Stimulated activated CD8-positive, alpha-beta memory T cell treated with anti-CD3 and anti-CD28 coated beads, Interleukin-15, amount 100 ng/mL, for 1 hour (primary cell): ENCODE data around the gene EPC1.
"Not testable (repeated sequence)": the region's sequence is repeated elsewhere in the genome, so short reads cannot be mapped to it uniquely, and the experiment has no call there.

Experiments
- DNase-seq: peaks from one replicate; pipeline ENCODE4 v3.0.0-alpha.2; 2020; ENCODE audit warnings: low read depth

Gene EPC1

DNA sequence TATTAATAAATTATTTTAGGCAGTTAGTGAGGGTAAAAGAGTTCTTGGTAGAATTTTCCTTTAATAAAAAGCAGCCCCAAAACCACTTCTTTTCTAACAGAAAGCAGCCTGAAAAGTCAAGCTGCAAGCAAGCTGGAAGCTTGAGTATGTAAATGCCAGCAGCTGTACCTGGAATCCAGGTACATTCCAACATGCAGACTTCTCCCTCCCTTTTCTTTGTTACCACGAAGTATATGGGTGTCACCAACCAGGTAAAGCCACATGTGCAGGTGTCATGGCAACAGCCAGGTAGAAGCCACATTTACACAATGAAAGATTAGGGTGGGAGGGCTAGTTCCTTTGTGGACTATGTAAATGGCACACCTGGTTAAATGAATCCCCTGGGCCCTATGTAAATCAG is 114.6 kb downstream of the EPC1 start:
- no peak for DNase-seq

DNA sequence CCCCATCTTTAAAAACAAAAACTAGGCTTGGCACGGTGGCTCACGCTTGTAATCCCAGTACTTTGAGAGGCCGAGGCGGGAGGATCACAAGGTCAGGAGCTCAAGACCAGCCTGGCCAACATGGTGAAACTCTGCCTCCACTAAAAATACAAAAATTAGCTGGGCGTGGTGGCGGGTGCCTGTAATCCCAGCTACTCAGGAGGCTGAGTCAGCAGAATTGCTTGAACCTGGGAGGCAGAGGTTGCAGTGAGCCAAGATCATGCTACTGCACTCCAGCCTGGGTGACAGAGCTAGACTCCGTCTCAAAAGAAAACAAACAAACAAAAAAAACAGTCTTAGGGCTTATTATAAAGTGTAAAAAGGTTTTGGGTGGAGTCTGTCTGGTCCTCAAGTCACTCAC is 117.2 kb downstream of the EPC1 start:
- DNase-seq: not testable (repeated sequence)

- DNase-seq: no peak
These were observed 117.8 kb downstream of the EPC1 start for GRCh38 chr10:32229170-32229569.

DNA sequence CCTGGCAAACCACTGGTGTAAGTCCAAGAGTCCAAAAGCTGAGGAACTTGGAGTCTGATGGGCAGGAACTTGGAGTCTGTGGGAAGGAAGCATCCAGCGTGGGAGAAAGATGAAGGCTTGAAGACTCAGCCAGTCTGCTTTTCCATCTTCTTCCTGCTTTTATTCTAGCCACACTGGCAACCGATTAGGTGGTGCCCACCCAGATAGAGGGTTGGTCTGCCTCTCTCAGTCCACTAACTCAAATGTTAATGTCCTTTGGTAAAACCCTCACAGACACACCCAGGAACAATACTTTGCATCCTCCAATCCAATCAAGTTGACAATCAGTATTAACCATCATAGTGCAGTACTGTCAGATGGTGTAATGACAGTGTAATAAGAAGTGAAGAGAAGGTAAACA is 119.2 kb downstream of the EPC1 start:
- DNase-seq: no peak

- no peak for DNase-seq
These were observed 120.3 kb downstream of the EPC1 start for GRCh38 chr10:32226624-32227023.

- no peak for DNase-seq
These were observed 121.0 kb downstream of the EPC1 start for GRCh38 chr10:32225976-32226375.

DNA sequence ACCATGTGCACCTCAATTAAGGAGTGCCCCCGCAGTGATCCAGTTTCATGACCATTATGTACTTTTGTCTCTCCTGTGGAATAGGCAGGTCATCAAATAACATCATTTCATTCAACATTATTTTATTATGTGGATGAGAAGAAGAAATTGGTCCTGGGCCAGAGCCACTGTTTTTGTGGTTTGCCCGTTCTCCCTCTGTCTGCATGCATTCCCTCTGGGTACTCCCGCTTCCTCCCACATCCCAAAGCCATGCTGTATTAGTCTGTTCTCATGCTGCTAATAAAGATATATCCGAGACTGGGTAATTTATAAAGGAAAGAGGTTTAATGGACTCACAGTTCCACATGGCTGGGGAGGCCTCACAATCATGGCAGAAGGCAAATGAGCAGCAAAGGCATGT is 124.6 kb downstream of the EPC1 start:
- not testable (repeated sequence) for DNase-seq

DNA sequence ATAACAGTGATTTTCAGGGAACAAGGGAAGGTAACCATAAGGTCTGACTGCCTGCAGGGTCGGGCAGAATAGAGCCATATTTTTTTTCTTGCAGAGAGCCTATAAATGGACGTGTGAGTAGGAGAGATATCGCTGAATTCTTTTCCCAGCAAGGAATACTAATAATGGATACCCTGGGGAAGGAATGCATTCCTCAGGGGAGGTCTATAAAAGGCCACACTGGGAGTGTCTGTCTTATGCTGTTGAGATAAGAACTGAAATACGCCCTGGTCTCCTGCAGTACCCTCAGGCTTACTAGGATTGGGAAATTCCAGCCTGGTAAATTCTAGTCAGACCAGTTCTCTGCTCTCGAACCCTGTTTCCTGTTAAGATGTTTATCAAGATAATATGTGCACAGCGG is 127.8 kb downstream of the EPC1 start:
- DNase-seq: not testable (repeated sequence)

DNA sequence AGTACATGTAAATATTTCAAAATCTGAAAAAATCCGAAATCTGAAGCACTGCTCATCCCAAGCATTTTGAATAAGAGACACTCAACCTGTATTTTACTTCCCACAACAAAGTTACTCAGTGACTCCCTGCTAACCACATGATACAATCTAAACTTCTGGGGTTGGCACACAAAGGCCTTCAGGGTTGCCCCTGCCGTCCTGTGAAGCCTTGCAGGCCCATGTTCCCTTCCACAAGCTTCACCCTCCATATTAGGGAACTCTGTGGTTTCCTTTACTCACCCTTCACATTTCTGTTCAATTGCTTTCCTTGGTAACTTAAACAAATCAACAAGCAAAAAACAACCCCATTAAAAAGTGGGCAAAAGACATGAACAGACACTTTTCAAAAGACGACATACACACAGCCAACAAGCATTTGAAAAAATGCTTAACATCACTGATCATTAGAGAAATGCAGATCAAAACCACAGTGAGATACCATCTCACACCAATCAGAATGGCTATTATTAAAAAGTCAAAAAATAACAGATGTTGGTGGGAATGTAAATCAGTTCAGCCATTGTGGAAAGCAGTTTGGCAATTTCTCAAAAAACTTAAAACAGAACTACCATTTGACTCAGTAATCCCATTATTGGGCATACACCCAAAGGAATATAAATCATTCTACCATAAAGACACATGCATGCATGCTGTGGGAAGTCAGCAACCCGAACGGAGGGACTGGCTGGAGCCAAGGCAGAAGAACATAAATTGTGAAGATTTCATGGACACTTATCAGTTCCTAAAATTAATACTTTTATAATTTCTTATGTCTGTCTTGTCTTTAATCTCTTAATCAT is 128.5 kb downstream of the EPC1 start:
- not testable (repeated sequence) for DNase-seq
